ENCODE results near the gene ZNF3. TPM values are rescaled to one million over a fixed set of nuclear protein-coding genes. Genes with fewer than 3 reads are reported as not detected.

The ZNF3 gene
- total and polyA plus RNA-seq, 9 of the 15 experiments (the other 6 are each of a cell fraction or from before 2014, with no cell fraction given): 30.0 to 64.9 (median 51.5) TPM

DNA sequence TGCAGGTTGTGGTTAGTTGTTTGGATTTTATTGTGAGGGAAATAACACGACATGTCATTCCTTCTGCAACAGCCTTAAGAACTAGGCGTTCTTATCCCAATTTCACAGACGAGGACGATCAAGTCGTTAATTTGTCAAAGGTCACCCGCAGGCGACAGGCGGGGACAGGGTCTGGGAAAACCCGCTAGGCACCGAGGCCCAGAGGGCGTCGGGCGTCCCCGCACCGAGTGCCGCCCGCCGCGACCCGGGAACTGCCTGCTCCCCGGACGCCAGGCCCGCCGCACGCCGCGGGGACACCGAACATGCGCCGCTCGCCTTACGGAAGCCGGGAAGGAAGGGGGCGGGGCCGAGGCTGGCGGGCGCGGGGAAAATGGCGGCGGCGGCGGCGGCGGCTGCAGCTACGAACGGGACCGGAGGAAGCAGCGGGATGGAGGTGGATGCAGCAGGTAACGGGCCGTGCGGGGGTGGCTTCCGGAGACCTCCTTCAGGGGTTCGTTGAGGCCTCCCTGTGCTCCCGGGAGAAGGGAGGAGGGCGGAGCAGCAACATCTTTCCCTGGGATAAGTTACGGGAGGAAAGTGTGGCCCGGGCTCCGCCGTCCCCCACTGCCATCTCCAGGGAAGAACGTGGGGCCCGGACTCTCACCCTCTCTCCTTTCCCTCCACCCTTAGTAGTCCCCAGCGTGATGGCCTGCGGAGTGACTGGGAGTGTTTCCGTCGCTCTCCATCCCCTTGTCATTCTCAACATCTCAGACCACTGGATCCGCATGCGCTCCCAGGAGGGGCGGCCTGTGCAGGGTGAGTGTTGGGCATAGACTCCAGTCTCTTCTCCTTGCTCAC lies 7.3 kb upstream of the ZNF3 start, which contains the start of gene COPS6 (continued):
- TF ChIP-seq, protein P1, sequence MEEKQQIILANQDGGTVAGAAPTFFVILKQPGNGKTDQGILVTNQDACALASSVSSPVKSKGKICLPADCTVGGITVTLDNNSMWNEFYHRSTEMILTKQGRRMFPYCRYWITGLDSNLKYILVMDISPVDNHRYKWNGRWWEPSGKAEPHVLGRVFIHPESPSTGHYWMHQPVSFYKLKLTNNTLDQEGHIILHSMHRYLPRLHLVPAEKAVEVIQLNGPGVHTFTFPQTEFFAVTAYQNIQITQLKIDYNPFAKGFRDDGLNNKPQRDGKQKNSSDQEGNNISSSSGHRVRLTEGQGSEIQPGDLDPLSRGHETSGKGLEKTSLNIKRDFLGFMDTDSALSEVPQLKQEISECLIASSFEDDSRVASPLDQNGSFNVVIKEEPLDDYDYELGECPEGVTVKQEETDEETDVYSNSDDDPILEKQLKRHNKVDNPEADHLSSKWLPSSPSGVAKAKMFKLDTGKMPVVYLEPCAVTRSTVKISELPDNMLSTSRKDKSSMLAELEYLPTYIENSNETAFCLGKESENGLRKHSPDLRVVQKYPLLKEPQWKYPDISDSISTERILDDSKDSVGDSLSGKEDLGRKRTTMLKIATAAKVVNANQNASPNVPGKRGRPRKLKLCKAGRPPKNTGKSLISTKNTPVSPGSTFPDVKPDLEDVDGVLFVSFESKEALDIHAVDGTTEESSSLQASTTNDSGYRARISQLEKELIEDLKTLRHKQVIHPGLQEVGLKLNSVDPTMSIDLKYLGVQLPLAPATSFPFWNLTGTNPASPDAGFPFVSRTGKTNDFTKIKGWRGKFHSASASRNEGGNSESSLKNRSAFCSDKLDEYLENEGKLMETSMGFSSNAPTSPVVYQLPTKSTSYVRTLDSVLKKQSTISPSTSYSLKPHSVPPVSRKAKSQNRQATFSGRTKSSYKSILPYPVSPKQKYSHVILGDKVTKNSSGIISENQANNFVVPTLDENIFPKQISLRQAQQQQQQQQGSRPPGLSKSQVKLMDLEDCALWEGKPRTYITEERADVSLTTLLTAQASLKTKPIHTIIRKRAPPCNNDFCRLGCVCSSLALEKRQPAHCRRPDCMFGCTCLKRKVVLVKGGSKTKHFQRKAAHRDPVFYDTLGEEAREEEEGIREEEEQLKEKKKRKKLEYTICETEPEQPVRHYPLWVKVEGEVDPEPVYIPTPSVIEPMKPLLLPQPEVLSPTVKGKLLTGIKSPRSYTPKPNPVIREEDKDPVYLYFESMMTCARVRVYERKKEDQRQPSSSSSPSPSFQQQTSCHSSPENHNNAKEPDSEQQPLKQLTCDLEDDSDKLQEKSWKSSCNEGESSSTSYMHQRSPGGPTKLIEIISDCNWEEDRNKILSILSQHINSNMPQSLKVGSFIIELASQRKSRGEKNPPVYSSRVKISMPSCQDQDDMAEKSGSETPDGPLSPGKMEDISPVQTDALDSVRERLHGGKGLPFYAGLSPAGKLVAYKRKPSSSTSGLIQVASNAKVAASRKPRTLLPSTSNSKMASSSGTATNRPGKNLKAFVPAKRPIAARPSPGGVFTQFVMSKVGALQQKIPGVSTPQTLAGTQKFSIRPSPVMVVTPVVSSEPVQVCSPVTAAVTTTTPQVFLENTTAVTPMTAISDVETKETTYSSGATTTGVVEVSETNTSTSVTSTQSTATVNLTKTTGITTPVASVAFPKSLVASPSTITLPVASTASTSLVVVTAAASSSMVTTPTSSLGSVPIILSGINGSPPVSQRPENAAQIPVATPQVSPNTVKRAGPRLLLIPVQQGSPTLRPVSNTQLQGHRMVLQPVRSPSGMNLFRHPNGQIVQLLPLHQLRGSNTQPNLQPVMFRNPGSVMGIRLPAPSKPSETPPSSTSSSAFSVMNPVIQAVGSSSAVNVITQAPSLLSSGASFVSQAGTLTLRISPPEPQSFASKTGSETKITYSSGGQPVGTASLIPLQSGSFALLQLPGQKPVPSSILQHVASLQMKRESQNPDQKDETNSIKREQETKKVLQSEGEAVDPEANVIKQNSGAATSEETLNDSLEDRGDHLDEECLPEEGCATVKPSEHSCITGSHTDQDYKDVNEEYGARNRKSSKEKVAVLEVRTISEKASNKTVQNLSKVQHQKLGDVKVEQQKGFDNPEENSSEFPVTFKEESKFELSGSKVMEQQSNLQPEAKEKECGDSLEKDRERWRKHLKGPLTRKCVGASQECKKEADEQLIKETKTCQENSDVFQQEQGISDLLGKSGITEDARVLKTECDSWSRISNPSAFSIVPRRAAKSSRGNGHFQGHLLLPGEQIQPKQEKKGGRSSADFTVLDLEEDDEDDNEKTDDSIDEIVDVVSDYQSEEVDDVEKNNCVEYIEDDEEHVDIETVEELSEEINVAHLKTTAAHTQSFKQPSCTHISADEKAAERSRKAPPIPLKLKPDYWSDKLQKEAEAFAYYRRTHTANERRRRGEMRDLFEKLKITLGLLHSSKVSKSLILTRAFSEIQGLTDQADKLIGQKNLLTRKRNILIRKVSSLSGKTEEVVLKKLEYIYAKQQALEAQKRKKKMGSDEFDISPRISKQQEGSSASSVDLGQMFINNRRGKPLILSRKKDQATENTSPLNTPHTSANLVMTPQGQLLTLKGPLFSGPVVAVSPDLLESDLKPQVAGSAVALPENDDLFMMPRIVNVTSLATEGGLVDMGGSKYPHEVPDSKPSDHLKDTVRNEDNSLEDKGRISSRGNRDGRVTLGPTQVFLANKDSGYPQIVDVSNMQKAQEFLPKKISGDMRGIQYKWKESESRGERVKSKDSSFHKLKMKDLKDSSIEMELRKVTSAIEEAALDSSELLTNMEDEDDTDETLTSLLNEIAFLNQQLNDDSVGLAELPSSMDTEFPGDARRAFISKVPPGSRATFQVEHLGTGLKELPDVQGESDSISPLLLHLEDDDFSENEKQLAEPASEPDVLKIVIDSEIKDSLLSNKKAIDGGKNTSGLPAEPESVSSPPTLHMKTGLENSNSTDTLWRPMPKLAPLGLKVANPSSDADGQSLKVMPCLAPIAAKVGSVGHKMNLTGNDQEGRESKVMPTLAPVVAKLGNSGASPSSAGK (IDR thresholded peaks at IDR 0.05): peak; percentile 100
- 0 out of 2 replicates have a peak, but pooled peaks have one; percentile 42 for TF ChIP-seq SOX6 (IDR thresholded peaks at IDR 0.05)
- TF ChIP-seq, protein P2, sequence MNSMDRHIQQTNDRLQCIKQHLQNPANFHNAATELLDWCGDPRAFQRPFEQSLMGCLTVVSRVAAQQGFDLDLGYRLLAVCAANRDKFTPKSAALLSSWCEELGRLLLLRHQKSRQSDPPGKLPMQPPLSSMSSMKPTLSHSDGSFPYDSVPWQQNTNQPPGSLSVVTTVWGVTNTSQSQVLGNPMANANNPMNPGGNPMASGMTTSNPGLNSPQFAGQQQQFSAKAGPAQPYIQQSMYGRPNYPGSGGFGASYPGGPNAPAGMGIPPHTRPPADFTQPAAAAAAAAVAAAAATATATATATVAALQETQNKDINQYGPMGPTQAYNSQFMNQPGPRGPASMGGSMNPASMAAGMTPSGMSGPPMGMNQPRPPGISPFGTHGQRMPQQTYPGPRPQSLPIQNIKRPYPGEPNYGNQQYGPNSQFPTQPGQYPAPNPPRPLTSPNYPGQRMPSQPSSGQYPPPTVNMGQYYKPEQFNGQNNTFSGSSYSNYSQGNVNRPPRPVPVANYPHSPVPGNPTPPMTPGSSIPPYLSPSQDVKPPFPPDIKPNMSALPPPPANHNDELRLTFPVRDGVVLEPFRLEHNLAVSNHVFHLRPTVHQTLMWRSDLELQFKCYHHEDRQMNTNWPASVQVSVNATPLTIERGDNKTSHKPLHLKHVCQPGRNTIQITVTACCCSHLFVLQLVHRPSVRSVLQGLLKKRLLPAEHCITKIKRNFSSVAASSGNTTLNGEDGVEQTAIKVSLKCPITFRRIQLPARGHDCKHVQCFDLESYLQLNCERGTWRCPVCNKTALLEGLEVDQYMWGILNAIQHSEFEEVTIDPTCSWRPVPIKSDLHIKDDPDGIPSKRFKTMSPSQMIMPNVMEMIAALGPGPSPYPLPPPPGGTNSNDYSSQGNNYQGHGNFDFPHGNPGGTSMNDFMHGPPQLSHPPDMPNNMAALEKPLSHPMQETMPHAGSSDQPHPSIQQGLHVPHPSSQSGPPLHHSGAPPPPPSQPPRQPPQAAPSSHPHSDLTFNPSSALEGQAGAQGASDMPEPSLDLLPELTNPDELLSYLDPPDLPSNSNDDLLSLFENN (IDR thresholded peaks at IDR 0.05; ENCODE audit: low read depth in 2 of 2, low read length in 2 of 2): peak in 1 of 2 experiments; percentile 35; a peak in 1 of 4 replicates
- no peak for TF ChIP-seq PRPF4 (IDR thresholded peaks at IDR 0.05; ENCODE audit: insufficient read depth, low read depth, low read length, poor library complexity, severe bottlenecking)
- TF ChIP-seq NCOA6 (IDR thresholded peaks at IDR 0.05): no peak
- peak; percentile 79 for TF ChIP-seq POLR2B (IDR thresholded peaks at IDR 0.05; ENCODE audit: low read depth, partially characterized antibody)
- TF ChIP-seq TCF7 (IDR thresholded peaks at IDR 0.05; ENCODE audit: borderline replicate concordance): no peak
- TF ChIP-seq NFE2 (IDR thresholded peaks at IDR 0.05; ENCODE audit: low read depth): peak; percentile 18; the same call in 1 of the 2 replicates
- peak; percentile 98 for TF ChIP-seq MTA3 (IDR thresholded peaks at IDR 0.05; ENCODE audit: borderline replicate concordance)
- no peak for TF ChIP-seq ZNF184 (CRISPR knock-in tag; IDR thresholded peaks at IDR 0.05)
